Right atrium auricular region (tissue), 2 donors: ENCODE results near the gene PAX6. TPM values are rescaled to one million over a fixed set of nuclear protein-coding genes. Genes with fewer than 3 reads are reported as not detected.

Source experiments
- DNase-seq: peaks from one replicate; pipeline ENCODE4 v3.0.0-alpha.2; 2019; ENCODE audit warnings: low spot score
- H3K27ac ChIP-seq, 2 donors: fragments of 200-600 bp; sonication (generic); 1 replicate in 1 of 2; 2 replicates in 1 of 2; pipeline ENCODE4 v1.5.1; 2016 to 2019
- H3K27me3 ChIP-seq, 2 donors: fragments of 200-600 bp; sonication (generic); one replicate each; pipeline versions ENCODE4 v1.5.1 to v1.6.0; 2017 to 2019
- H3K36me3 ChIP-seq: fragments of 200-600 bp; sonication (generic); one replicate; pipeline ENCODE4 v1.5.1; 2016
- H3K4me1 ChIP-seq, 2 donors: fragments of 200-600 bp; sonication (generic); one replicate each; pipeline versions ENCODE4 v1.5.1 to v1.6.0; 2017 to 2019
- H3K4me3 ChIP-seq, 2 donors: fragments of 200-600 bp; sonication (generic); 1 replicate in 1 of 2; 2 replicates in 1 of 2; pipeline ENCODE4 v1.5.1; 2017 to 2019; ENCODE audit warnings: mild to moderate bottlenecking in 1 of 2, moderate library complexity in 1 of 2
- H3K9me3 ChIP-seq, 2 donors: fragments of 200-600 bp; sonication (generic); one replicate each; pipeline ENCODE4 v1.5.1; 2019
- CTCF ChIP-seq, 2 donors: fragments of 200-600 bp; sonication (generic); IDR thresholded peaks; one replicate each; pipeline ENCODE4 v1.5.1; 2019; ENCODE audit warnings: antibody characterized with exemption in 2 of 2
- total RNA-seq, 2 donors: library from RNA; depleted of rRNA; stranded (reverse); fragments of >200 nt; gene quantifications; one replicate each; pipeline ENCODE4 v1.1.0, GENCODE V29; 2016

Gene PAX6
- total RNA-seq, 2 donors from 2014 or later: not detected

DNA sequence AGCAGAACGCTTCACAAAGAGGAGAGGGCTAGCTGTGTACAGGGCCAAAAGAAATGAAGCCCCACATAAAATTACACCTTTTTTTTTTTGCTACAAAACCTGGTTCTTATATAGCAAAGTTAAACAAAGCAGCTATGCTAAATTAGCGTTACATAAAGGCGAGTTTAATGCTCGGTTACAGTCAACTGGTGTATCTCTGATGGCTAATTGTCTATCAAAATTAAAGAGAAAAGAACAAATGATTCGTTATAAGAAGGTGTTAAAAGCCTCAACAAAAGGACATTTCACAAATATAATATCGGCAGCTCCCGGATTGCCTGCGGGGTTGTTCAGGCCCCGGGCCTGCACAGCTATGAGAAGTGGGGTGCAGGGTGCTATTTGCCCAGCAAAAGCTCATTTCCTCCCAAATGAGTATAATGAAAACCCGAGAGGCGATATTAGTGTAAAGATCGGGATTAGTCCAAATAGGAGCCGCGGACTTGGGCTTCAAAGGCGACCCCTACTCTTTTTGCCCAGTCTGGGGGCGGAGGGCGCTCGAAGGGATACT lies 13.3 kb upstream of the PAX6 start:
- Histone ChIP-seq H3K27ac (no peak overlapping the region), H3K4me1 (peaks cover 0 to 23% of the 10 kb centered on the region in 2 donors), H3K27me3 (peaks cover 67 to 88% of the 10 kb centered on the region in 2 donors), H3K36me3 (no peaks in the 10 kb centered on the region), H3K4me3 (no peak overlapping the region), H3K9me3 (no peaks in the 10 kb centered on the region)
- no peak for TF ChIP-seq CTCF (IDR thresholded peaks at IDR 0.05)
- no peak for DNase-seq

DNA sequence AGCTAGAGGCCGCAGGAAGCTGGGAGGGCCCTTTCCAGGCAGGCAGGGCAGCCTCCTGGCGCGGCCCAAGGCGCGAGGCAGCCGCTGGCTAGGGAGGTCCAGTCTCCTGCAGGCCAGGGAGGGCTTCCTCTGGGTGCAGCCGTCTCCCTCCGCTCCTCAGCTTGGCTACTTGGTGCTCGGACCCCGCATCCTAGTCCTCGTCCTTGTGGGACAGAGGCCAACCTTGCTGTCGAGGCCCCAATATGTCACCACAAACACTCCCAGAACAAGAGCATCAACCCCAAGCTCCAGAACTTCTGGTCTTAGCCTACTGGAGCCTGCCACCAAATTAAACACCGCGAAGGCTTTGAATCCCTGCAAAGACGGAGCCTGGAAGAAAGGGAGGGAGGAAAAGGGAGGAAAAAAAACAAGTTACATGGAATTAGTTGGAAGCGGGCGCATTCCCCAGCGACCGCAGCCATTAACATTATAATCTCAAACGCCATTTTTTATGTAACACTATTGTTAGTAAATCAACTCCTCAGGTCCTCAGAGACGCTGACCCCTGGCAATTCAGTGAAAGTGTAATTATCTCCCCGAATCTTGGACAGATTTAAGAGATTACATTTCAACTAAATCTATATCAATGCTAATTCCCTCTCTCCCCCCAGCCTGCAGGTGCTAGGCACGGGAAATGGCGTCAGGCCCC lies 12.7 kb upstream of the PAX6 start:
- H3K27me3 ChIP-seq: peaks cover 68 to 94% of the 10 kb centered on the region in 2 donors
- H3K9me3 ChIP-seq: no peaks in the 10 kb centered on the region
- H3K4me1 ChIP-seq: peaks cover 0 to 23% of the 10 kb centered on the region in 2 donors
- no peak overlapping the region for H3K27ac ChIP-seq
- TF ChIP-seq CTCF (IDR thresholded peaks at IDR 0.05): no peak
- no peak for DNase-seq
- no peak overlapping the region for H3K4me3 ChIP-seq
- H3K36me3 ChIP-seq: no peaks in the 10 kb centered on the region

DNA sequence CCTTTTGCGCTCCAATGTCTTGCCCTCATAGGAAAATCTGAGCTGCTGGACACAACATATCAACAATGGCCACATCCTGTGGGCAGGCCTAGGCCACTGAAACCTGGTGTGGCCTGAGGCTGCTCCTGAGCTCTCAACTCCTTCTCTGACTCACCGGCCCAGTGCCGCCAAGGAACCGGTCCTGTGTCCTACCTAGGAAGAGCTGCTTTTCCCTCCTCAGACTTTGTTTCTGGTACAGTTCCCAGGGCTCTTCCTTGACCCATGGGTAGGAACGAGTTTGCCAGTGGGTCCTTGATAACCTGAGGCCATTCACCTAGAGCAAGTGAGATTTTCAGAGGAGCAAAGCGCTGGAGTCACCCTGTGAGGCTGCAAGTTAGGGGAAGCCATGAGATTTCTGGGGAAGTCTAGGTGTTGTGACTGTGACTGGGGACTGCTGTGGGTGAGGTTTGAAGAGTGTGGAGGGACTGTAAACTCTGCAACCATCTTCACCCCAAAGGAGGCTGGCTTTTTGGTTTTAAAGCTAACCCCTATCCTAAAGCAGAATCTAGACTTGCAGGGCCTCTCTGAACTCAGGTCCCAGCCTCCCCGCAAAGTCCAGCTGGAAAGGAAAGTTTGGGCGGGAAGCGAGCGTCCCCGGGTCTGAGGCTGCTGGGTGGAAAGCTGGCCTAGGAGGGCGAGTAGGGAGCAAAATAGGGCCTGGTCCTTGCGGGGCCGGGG lies 12.0 kb upstream of the PAX6 start:
- Histone ChIP-seq H3K4me3 (no peak overlapping the region), H3K27me3 (peaks cover 68 to 97% of the 10 kb centered on the region in 2 donors), H3K27ac (no peak overlapping the region), H3K9me3 (no peaks in the 10 kb centered on the region), H3K36me3 (no peaks in the 10 kb centered on the region), H3K4me1 (peaks cover 0 to 28% of the 10 kb centered on the region in 2 donors)
- no peak for DNase-seq
- TF ChIP-seq CTCF (IDR thresholded peaks at IDR 0.05): no peak

DNA sequence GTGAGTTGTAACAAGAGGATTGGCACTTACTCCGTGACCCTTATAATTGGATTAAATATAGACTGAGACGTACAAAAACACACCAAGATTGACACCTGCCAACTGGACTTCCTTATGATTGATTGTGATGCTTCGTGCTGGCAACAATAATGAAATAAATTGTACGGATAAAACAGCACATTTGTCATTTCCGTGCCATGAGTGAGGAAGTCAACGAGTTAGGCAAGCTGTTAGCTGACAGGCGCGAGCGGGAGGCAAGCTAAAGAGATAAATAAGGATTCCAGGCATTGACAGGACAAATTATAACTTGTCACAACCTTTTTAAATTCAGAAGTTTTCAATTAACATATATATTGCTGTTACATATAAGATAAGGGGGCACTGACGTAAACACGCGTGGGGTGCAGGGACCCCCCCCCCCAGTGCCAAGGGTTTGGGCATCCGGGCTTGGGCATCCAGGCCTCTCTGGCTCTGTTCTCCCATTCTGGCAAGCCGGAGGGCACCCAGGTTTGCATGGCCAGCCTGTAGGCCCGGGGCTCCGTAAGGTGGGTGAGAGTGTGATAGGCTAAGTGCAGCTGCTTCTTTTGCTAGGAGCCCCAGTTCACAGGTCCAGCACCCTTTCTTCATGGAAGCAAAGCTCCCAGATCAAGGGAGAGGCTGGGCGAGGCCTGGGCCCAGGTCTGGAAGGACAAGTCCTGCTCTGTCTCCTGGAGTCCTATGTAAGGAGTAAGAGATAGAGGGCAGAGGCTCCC lies 11.2 kb upstream of the PAX6 start:
- H3K27me3 ChIP-seq: peaks cover 74 to 97% of the 10 kb centered on the region in 2 donors

More for the DNA sequence above, 11.2 kb upstream of the PAX6 start:
- no peak for TF ChIP-seq CTCF (IDR thresholded peaks at IDR 0.05)
- Histone ChIP-seq H3K4me3 (no peak overlapping the region), H3K4me1 (peaks cover 0 to 35% of the 10 kb centered on the region in 2 donors), H3K36me3 (no peaks in the 10 kb centered on the region), H3K9me3 (no peaks in the 10 kb centered on the region), H3K27ac (no peak overlapping the region)
- DNase-seq: no peak
